GM12892 (cell line): Measurements from ENCODE around the gene RTKN.

Source experiments
- POLR2A ChIP-seq: IDR thresholded peaks from 2 replicates; pipeline ENCODE4 v1.6.1; 2011; ENCODE audit warnings: low read depth, low read length, control low read depth
- POLR2AphosphoS5 ChIP-seq: IDR thresholded peaks from 2 replicates; pipeline ENCODE4 v1.6.1; 2011; ENCODE audit warnings: low read depth, low read length, control low read depth
- TAF1 ChIP-seq: IDR thresholded peaks from 2 replicates; pipeline ENCODE4 v1.6.1; 2011; ENCODE audit warnings: low read depth, mild to moderate bottlenecking, control low read depth, low read length, borderline replicate concordance

- TF ChIP-seq POLR2AphosphoS5 (no peak), POLR2A (no peak), TAF1 (no peak)
Observed at GRCh38 chr2:74429487-74430451, 12.0 kb downstream of the RTKN start.
